Gastrocnemius medialis (tissue), 4 donors: ENCODE results near the gene SLC7A8. TPM values are rescaled to one million over a fixed set of nuclear protein-coding genes. Genes with fewer than 3 reads are reported as not detected.

ENCODE experiments used
- ATAC-seq, 2 donors: fragments of 150-250 bp; one replicate each; pipeline ENCODE4 v1.9.1; 2016
- DNase-seq, 2 donors: peaks; one replicate each; pipeline ENCODE4 v3.0.0-alpha.2; 2019
- H3K27ac ChIP-seq, 4 donors: fragments of 200-600 bp; sonication (generic); 1 replicate in 1 of 4; 2 replicates in 3 of 4; pipeline ENCODE4 v1.5.1; 2016 to 2018; ENCODE audit warnings: mild to moderate bottlenecking in 2 of 4, moderate library complexity in 1 of 4
- H3K27me3 ChIP-seq, 3 donors: fragments of 200-600 bp; sonication (generic) in 2 of 3; 1 replicate in 1 of 3; 2 replicates in 2 of 3; pipeline versions ENCODE4 v1.5.1 to v1.6.0; 2016 to 2019; ENCODE audit warnings: mild to moderate bottlenecking in 1 of 3, moderate library complexity in 1 of 3
- H3K36me3 ChIP-seq, 2 donors: fragments of 200-600 bp; sonication (generic) in 1 of 2; one replicate each; pipeline ENCODE4 v1.5.1; 2017 to 2018
- H3K4me1 ChIP-seq, 2 donors: fragments of 200-600 bp; sonication (generic) in 1 of 2; one replicate each; pipeline ENCODE4 v1.5.1; 2016 to 2017; ENCODE audit warnings: mild to moderate bottlenecking in 2 of 2
- H3K4me3 ChIP-seq, 4 donors: fragments of 200-600 bp; sonication (generic) in 3 of 4; 1 replicate in 1 of 4; 2 replicates in 3 of 4; pipeline ENCODE4 v1.5.1; 2016 to 2019; ENCODE audit warnings: mild to moderate bottlenecking in 2 of 4
- H3K9me3 ChIP-seq, 3 donors: fragments of 200-600 bp; sonication (generic) in 2 of 3; 1 replicate in 1 of 3; 2 replicates in 2 of 3; pipeline ENCODE4 v1.5.1; 2016 to 2019
- CTCF ChIP-seq, 5 experiments: fragments of 450-650 bp in 3 of 5; fragments of 200-600 bp in 2 of 5; sonication (generic) in 2 of 5; IDR thresholded peaks in 4 of 5; conservative IDR thresholded peaks in 1 of 5; 1 replicate in 4 of 5; 2 replicates in 1 of 5; pipeline ENCODE4 v1.5.1; 2016 to 2019; ENCODE audit warnings: antibody characterized with exemption in 5 of 5, mild to moderate bottlenecking in 3 of 5, moderate library complexity in 3 of 5
- POLR2A ChIP-seq, 2 donors: fragments of 450-650 bp; IDR thresholded peaks; one replicate each; pipeline ENCODE4 v1.6.1; 2017; ENCODE audit warnings: antibody characterized with exemption in 2 of 2, mild to moderate bottlenecking in 2 of 2, moderate library complexity in 2 of 2
- in situ Hi-C, 4 donors: fragments of 200-750 bp; cut with MboI; loops; one replicate each; pipeline versions ENCODE4 v1.15.0 to v1.8.0; 2017; ENCODE audit warnings: low sequenced_read_pairs in 4 of 4
- intact Hi-C: fragments of 100-400 bp; cut with DNase I; formaldehyde crosslinking; loops from one replicate; pipeline ENCODE4 v1.15.1; 2023; ENCODE audit warnings: low total_unique reads
- total RNA-seq, 4 donors: library from RNA; depleted of rRNA; stranded (reverse); fragments of >200 nt; gene quantifications; one replicate each; pipeline versions ENCODE4 v1.1.0 to v1.2.3, GENCODE V29; 2016

Gene SLC7A8
- total RNA-seq, 4 donors from 2014 or later: 34.5 to 199 (median 63.7) TPM

GRCh38 chr14:23219075-23219474, 35.6 kb upstream of the SLC7A8 start:
- no peak for DNase-seq
- Histone ChIP-seq H3K36me3 (no peaks in the 10 kb centered on the region), H3K4me1 (no peaks in the 10 kb centered on the region), H3K4me3 (no peak overlapping the region), H3K27me3 (peaks cover 0 to 1% (median 0%) of the 10 kb centered on the region in 3 donors), H3K9me3 (no peaks in the 10 kb centered on the region), H3K27ac (no peak overlapping the region)
- in situ Hi-C loops (no loop called here), intact Hi-C loops (no loop called here)
- ATAC-seq: no peak
- TF ChIP-seq CTCF (IDR thresholded peaks at IDR 0.05 in 4 of 5, conservative IDR thresholded peaks at IDR 0.05 in 1 of 5) (no peak), POLR2A (IDR thresholded peaks at IDR 0.05) (no peak)

GRCh38 chr14:23217032-23218020, 33.9 kb upstream of the SLC7A8 start:
- intact Hi-C loops (no loop called here), in situ Hi-C loops (no loop called here)
- no peaks in the 10 kb centered on the region for H3K27me3 ChIP-seq
- H3K4me3 ChIP-seq: no peak overlapping the region
- H3K9me3 ChIP-seq: no peaks in the 10 kb centered on the region
- H3K4me1 ChIP-seq: no peaks in the 10 kb centered on the region
- no peak overlapping the region for H3K27ac ChIP-seq
- ATAC-seq: no peak
- no peaks in the 10 kb centered on the region for H3K36me3 ChIP-seq
- no peak for DNase-seq
- TF ChIP-seq CTCF (IDR thresholded peaks at IDR 0.05 in 4 of 5, conservative IDR thresholded peaks at IDR 0.05 in 1 of 5): no peak
- no peak for TF ChIP-seq POLR2A (IDR thresholded peaks at IDR 0.05)

GRCh38 chr14:23215421-23215820, 32.0 kb upstream of the SLC7A8 start:
- intact Hi-C loops: no loop called here
- in situ Hi-C loops: no loop called here
- ATAC-seq: no peak

GRCh38 chr14:23209651-23210423, 26.4 kb upstream of the SLC7A8 start:
- Histone ChIP-seq H3K27ac (no peak overlapping the region), H3K4me3 (no peak overlapping the region), H3K36me3 (no peaks in the 10 kb centered on the region), H3K27me3 (no peaks in the 10 kb centered on the region), H3K9me3 (no peaks in the 10 kb centered on the region), H3K4me1 (no peaks in the 10 kb centered on the region)
- in situ Hi-C loops: no loop called here
- no peak for ATAC-seq
- intact Hi-C loops: no loop called here
- no peak for DNase-seq
- no peak for TF ChIP-seq CTCF (IDR thresholded peaks at IDR 0.05 in 4 of 5, conservative IDR thresholded peaks at IDR 0.05 in 1 of 5)
- TF ChIP-seq POLR2A (IDR thresholded peaks at IDR 0.05): no peak

More at GRCh38 chr14:23215421-23215820, 32.0 kb upstream of the SLC7A8 start:
- H3K27me3 ChIP-seq: no peaks in the 10 kb centered on the region
- no peaks in the 10 kb centered on the region for H3K9me3 ChIP-seq
- H3K4me3 ChIP-seq: no peak overlapping the region
- TF ChIP-seq CTCF (IDR thresholded peaks at IDR 0.05 in 4 of 5, conservative IDR thresholded peaks at IDR 0.05 in 1 of 5) (no peak), POLR2A (IDR thresholded peaks at IDR 0.05) (no peak)
- no peaks in the 10 kb centered on the region for H3K4me1 ChIP-seq
- no peaks in the 10 kb centered on the region for H3K36me3 ChIP-seq
- no peak overlapping the region for H3K27ac ChIP-seq
- DNase-seq: no peak
